GM23338 (cell line): Measurements from ENCODE around the gene DENND11.

Experiments
- CTCF ChIP-seq, 2 experiments: fragments of 200-600 bp in 1 of 2; sonication (generic) in 1 of 2; conservative IDR thresholded peaks; 2 replicates each; pipeline versions ENCODE4 v1.5.1 to v1.6.1; 2016 to 2017; ENCODE audit warnings: antibody characterized with exemption in 2 of 2, low read depth in 2 of 2, mild to moderate bottlenecking in 2 of 2, moderate library complexity in 1 of 2
- EZH2 ChIP-seq: fragments of 200-600 bp; sonication (generic); IDR thresholded peaks from one replicate; pipeline ENCODE4 v1.8.0; 2017; ENCODE audit warnings: antibody characterized with exemption, mild to moderate bottlenecking, low read depth; ENCODE audit not compliant: unreplicated experiment
- EZH2phosphoT487 ChIP-seq: fragments of 200-600 bp; sonication (generic); IDR thresholded peaks from one replicate; pipeline ENCODE4 v1.8.1; 2018; ENCODE audit warnings: antibody characterized with exemption; ENCODE audit not compliant: unreplicated experiment
- POLR2AphosphoS5 ChIP-seq: IDR thresholded peaks from 2 replicates; pipeline ENCODE4 v1.6.1; 2016; ENCODE audit warnings: antibody characterized with exemption, low read depth
- REST ChIP-seq: IDR thresholded peaks from one replicate; pipeline ENCODE4 v1.6.1; 2018; ENCODE audit warnings: antibody characterized with exemption; ENCODE audit not compliant: unreplicated experiment
- ZNF114 ChIP-seq: fragments of 250-450 bp; sonication (Bioruptor Pico); IDR thresholded peaks from 2 replicates; pipeline ENCODE4 v1.5.0; 2020; ENCODE audit warnings: mild to moderate bottlenecking, moderate library complexity
- ZNF331 ChIP-seq: fragments of 250-450 bp; sonication (Bioruptor Pico); IDR thresholded peaks from 2 replicates; pipeline ENCODE4 v1.5.0; 2020; ENCODE audit warnings: low read depth, mild to moderate bottlenecking, moderate library complexity

- no peak for TF ChIP-seq POLR2AphosphoS5
- TF ChIP-seq CTCF (conservative IDR thresholded peaks at IDR 0.05; ENCODE audit: low read depth in 2 of 2) = no peak
- TF ChIP-seq ZNF114 (CRISPR knock-in tag) = no peak
- no peak for TF ChIP-seq EZH2phosphoT487
- no peak for TF ChIP-seq REST
- TF ChIP-seq EZH2 = no peak
- TF ChIP-seq ZNF331 (CRISPR knock-in tag) = no peak
Measured at GRCh38 chr7:141709749-141710148, 7.8 kb upstream of the DENND11 start.
